Stimulated activated CD8-positive, alpha-beta memory T cell treated with anti-CD3 and anti-CD28 coated beads, Interleukin-7, amount 100 ng/mL, for 48 hours (primary cell): ENCODE results near the gene HSD11B1.

Experiments
- DNase-seq, 2 donors: peaks; one replicate each; pipeline ENCODE4 v3.0.0-alpha.2; 2020; ENCODE audit warnings: low read depth in 1 of 2; ENCODE audit errors: extremely low read depth in 1 of 2

HSD11B1 gene

DNA sequence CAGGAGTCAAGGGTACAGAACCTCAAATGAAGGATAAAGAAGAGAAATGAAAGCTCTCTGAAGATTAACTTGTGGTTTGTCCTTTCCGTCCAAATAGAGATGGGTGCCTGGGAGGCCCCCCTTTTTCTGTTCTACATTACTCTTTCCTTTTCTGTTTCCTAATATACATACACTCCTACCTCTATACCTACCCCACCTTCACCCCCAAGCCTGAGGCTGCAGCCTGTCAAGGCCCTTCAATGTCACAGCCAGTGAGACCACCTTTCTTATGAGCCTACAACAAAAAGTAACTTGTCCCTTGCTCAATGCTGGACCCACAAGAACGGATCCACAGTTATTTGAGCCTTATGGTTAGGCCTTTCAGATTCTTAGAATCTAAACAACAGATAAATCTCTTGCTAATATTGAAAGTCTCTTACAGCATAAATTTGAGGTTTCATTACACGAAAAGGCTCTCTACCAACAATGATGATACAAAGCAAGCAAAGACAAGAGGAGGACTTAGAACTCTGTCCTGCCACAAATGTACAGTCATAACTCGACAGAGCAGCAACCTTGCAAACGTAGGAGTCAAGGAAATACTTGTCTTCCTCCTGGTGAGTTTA, 47.1 kb downstream of the HSD11B1 start:
- DNase-seq, result no peak

DNA sequence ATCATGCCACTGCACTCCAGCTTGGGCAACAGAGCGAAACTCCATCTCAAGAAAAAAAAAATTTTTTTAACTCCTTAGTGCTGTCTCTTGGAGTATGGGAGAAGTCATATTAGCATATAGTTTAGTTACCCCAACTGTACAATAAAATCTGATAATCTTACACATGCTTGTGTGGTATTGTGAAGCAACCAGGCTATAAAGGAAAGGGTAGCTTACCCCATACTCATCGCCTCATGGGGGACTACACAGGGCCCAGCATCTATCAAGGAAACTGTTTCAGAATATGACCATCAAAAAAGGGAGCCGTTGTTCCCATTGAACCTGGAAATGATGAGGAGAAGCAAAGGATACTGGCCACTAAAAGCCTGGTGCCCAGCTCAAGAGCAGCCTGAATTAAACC, 48.2 kb downstream of the HSD11B1 start:
- no peak for DNase-seq

DNA sequence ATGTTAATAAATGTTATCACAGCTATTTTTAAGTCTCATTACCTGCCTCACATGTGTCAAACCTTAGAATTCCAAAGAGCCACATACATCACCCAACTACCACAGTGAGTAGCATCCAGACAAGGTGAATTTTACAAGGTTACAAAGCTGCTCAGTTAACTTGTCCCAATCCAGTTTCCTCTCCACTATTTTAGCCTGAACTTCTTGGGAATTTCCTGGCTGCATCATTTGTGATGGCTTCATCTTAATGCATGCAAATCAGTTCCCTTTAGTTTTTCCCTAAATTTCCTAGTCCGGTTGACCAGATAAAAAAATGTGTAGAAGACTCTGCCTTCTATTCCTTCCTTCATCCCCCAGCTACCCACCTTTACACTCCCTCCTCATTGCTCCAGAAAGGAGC, 50.6 kb downstream of the HSD11B1 start:
- DNase-seq, result no peak

DNA sequence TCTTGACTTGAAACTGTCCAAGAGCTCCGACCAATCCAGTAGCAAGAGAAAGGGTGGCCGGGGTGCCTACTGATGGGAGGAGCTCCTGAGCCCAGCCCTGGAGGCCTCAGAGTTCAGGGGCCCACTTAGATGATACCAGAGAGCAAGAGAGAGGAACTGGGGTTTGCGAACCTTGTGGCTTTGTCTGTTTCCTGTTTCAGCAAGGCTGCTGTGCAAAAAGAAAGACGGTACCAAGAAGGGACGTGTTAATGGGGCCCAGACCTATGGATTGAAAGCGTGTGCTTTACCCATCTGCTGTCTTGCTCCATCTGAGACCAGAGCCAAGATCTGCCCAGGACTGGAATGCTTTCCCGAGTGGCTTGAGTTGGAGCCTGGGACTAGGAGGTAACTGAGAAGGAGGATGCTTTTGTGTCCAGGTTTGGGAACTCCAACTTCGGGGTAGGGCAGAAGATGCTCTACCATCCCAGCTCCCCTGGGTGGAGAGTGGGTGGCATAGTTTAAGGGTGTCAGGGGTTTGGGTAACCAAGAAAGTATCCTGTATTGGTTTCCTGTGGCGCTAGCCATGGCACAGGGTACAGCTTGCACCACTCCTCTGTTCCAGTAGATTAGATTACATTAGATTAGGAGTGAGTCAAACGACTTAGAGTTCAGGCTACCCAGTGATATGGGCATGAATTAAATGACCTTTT, 51.4 kb downstream of the HSD11B1 start, which contains the start of gene TRAF3IP3:
Gene TRAF3IP3 (plus strand): TSS at position 128 of the 689 bp plus-strand sequence. CDS start 3,987 bp downstream, outside the sequence.
- peak; percentile 59 to 84 for DNase-seq

DNA sequence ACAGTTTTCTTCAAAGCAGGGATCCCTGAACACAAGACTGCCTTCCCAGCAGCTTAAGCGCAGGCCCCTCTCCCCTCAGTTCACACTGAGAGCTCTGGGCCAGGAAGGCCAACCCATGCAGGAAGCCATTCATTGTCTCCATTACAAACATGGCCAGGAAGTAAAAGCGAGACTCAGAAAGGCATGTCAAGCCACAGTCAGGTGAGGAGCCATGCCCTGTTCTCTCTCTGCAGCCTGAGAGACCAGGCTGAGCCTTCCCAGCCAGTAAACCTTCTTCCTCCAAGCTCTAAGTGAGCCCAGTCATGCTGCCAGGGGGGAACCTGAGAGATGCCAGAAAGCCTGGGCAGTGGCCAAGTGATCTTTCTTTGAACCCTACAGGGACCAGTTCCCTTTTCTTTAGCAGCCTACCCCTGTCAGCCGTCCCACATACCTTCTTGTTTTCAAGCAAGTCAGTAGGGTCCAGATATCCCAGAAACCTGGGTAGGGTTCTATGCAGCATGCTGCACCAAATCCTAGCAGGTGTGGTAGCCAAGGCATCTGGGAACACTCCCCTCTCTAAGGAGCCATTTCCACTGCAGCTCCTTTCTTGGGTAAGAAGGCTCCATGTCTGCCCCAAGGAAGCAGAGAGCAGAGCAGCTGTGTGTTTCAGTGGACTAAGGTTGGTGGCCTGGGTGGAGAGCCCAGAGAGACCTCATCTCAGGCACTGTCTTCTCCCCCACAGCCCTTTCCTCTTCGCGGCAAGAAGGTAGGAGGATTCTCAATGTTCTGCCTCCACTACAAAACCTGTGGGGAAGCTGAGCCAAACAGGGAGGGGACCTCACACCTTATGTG, 52.2 kb downstream of the HSD11B1 start:
- no peak for DNase-seq

DNA sequence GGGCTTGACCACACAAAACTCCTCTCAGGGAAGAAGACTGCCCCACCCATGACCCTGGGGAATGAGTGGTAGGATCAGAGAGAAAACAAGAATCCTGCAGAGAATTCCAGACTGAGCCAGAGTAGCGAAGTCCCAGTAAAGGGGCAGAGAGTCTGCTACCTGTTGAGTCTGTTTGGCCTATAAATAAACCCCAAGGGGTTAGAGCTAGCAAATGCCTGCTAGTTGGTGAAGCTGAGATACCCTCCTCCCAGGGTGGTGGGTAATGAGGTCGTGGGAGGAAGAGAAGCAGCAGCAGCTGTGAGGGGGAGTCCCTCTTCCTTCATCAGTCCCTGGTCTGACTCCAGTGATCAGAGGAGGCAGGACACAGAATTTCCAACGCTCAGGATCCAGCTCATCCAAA, 53.8 kb downstream of the HSD11B1 start:
- DNase-seq, result no peak

DNA sequence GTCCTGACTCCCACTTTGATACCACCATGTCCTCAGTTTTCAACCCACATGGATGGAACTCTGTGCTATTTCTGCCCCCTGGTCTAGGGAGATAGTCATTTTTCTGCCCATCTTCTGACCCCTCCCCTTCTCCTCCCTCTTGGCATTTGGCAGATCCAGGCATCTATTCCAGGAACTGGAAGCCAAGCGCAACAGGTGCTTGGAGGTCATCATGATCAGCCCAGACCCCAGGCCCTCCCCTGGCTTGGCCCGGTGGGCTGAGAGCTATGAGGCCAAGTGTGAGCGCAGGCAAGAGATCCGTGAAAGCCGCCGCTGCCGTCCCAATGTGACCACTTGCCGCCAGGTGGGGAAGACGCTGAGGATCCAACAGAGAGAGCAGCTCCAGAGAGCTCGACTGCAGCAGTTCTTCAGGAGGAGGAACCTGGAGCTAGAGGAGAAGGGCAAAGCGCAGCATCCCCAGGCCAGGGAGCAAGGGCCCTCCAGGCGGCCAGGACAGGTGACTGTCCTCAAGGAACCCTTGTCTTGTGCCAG, 55.2 kb downstream of the HSD11B1 start:
- no peak for DNase-seq

DNA sequence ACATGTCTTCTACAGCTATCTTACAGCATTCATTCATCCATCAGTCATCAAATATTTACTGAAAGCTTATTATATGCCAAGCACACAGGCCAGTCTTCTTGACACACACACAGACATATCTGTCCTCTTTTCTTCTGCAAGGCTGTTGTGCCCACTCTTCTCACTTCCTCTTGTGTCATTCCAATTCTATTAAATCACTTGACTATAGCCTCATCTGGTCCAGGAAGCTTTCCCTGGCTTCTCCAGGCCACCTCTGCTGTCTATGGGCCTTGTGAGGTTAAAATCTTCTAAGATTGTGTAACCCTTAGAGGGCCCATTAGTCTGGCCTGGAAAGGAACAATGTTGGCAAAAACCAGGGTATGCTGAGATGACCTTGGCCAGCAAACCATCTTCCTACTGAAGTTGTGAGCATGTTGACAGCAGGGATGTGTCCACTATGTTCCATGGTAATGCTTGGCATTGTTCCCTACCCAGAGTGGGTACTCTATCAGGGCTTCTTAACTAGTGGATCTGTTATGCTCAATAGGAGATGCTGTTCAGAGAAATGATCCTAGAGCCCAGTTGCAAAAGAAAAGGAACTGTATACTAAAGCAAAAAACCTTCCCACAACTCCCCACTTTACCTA, 56.5 kb downstream of the HSD11B1 start:
- no peak for DNase-seq

DNA sequence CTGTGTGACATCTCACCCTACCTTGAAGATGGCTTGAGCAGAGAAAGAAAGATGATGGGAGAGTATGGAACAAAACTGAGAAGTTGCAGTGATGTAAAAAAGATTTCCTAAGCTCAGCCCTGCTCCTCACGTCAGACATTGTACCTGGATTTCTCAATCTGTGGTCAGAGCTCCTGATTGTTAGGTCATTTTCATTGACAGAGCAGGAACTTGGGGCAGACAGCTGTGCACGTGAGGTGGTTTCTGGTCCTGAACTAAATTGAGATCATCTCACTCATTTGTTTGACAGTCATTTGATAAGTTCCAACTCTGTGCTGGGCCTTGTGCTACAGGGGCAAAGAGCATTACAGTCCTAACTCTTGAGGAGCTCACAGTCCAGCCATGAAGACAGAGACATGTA, 61.4 kb downstream of the HSD11B1 start:
- no peak for DNase-seq

DNA sequence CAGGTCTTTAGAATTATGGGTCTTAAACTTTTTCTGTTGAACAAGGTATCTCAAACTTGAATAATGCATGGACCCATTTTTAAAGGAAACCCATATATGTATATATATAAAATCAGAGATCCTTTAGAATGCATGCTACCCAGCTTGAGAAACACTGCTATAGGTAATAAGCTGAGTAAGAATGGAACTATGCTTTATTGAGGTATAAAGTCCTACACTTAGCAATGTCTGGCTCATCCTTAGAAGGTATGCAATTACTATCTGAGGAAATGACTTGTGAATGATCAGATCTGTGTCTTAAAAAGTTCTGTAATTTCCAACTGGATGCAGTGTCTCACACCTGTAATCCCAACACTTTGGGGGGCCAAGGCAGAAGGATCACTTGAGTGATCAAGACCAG, 62.5 kb downstream of the HSD11B1 start:
- DNase-seq, result no peak

DNA sequence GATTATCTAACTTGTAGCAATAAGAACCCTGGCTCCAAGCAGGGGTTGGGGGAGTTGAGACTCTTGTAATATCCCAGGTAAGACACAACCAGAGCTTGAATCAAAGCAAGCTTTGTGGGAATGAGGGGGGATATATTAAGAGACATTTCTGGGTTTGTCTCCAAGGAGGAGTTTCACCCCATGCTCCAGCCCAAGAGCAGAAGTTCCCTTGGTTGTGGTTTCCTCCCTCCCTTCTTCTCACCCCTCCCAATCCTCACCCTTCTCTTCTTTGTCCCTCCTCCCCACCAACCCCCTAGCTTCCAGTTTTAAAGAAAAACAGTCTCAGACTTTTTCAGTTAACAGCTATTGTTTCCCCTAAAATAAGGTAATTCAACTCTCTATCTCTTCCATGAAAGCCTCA, 63.1 kb downstream of the HSD11B1 start:
- DNase-seq, result no peak

DNA sequence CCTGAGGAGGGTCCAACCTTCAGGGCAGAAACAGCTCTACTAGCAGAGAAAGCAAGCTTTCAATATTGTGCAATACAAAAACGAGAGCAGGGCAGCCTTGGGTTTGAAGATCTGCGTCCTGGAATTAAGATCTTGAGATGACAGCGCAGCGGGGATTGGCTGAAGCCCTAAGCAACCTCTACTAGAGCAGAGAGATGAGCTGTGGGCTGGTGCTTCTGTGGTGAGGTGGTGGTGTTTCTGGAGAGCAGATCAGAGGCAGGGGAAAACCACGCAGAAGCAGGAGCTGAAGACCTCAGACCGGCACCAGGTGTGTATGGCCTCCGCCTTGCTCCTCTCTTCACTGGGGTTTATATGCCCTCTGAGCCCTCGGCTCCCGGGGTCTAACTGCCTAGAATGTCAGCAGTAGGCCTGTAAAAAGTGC, 63.7 kb downstream of the HSD11B1 start:
- peak; percentile 71 to 88 for DNase-seq

DNA sequence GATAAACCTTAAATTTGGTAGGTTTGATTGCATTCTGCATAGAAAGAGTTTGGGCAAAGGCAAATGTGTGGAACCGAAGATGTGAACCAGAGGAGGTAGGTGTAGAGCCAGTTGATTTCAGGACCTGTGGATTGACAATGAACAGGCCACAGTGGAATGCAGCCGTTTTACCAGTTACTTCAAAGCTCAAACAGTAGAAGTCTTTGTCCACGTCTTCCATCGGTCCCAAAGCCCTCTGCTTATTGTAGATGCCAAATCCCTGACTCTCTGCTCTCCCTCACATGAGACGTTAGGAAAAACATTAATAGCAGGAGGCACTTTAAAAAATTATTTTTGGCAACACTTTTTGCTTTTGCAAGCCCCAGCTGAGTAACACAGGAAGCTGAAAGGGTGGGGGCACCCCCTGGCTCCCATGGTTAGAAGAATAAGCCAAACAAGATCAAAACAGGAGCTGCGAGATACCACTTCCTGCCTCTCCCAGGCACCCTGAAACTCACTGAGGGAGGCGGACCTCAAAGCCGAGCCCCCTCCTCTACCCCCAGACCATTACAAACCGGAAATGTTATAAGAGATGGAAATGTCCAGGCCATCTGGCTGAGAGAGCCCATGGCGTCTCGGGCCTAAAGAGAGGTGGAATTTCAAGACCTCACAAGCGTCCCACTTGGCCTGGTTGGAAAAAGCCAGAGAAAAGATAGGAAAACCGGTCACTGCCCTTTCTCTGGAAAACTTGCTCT, 64.7 kb downstream of the HSD11B1 start:
- peak in 1 of 2 donors; percentile 81 for DNase-seq

DNA sequence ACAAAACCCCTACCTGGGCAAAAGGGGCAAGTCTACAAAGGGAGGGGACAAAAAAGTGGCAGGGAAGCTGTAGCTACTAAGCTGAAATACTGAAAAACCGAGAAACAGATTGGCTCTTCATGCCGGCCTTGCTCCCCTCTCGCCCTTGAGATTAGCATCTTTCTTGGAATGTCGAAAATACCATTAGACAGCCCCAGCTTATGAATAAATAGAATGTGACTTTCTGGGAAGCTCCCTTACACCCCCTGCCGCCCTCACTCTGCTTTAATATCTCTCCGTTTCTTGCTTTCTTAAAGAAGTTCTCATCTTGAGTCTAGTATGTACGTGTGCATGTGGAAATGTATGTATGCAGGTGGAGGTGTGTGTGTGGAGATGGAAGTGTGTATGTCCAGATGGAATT, 65.3 kb downstream of the HSD11B1 start:
- no peak for DNase-seq

DNA sequence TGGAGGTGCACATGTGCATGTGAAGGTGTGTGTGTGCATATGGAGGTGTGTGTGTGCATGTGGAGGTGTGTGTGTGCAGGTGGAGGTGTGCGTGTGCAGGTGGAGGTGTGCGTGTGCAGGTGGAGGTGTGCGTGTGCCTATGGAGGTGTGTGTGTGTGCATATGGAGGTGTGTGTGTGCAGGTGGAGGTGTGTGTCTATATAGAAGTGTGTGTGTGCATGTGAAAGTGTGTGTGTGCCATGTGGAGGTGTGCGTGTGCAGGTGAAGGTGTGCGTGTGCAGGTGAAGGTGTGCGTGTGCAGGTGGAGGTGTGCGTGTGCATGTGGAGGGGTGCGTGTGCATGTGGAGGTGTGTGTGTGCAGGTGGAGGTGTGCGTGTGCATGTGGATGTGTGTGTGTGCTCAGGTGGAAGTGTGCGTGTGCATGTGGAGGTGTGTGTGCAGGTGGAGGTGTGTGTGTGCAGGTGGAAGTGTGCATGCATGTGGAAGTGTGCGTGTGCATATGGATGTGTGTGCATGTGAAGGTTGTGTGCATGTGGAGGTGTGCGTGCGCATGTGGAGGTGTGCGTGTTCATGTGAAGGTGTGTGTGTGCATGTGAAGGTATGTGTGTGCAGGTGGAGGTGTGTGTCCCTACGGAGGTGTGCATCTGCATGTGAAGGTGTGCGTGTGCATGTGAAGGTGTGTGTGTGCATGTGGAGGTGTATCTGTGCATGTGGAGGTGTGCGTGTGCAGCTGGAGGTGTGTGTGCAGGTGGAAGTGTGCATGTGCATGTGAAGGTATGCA, 66.2 kb downstream of the HSD11B1 start:
- DNase-seq, result no peak

DNA sequence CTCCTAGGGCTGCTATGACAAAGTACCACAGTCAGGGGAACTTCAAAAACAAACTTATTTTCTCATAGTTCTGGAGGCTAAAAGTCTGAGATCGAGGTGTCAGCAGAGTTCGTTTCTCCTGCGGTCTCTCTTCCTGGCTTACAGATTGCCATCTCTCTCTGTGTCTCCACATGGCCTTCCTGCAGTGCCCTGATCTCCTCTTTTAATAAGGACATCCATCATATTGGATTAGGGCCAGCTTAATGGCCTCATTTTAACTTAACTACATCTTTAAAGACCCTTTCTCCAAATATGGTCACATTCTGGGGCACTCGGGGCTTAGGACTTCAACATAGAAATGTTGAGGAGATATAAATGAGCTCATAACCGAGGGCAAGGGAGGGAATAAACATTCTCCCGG, 67.5 kb downstream of the HSD11B1 start:
- no peak for DNase-seq

DNA sequence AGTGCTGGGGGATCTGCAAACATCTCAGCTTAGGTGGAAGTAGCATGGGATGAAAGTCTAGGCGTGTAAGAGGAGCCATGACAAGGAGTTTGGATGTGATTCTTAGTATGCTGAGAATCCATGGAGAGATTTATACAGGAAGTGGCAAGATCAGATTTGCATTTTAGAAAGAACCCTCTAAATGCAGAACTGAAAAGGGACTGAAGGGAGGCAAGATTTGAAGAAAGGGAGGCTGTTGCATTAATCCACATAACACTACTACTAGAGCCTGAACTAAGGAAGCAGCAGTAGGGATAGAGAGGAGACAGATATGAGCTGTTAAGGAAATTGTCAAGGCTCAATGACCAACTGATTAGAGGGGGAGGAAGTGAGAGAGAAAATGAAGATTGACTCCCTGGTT, 69.9 kb downstream of the HSD11B1 start:
- no peak for DNase-seq

DNA sequence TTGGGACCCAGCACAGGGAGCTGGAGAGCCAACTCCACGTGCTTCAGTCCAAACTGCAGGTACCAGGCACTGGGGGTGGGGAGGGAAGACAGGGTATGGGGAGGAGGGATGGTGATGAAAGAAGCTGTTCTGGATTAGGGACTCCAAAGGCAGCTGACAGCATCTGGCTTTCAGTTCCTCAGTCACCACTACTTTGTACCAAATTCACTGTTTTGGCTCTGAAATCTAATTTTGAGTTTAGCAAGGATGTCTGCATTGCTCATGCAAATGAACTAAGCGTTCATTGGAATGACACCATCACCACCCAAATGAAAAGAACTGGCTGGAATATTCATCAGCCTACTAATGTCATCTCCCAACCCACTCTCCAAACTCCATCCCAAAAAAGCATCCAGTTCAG, 71.0 kb downstream of the HSD11B1 start:
- DNase-seq, result no peak

DNA sequence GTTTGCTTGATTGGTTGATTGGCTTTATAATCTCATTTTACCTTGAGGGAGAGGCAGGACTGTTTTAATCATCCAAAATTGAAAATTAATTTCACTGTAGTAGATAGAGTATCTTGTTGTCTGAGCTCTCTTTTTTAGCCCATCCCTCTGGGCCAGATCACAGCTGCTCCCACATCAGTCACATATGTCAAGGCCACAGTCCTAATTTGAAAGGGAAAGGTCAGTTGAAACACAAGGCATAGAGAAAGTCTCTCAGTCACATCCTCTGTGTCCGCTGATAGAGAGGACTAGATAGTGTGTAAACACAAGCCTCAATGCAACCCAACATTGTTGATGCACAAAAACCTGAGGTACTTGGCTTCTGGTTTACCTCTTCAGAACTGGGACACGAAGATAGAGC, 72.9 kb downstream of the HSD11B1 start:
- DNase-seq, result no peak

DNA sequence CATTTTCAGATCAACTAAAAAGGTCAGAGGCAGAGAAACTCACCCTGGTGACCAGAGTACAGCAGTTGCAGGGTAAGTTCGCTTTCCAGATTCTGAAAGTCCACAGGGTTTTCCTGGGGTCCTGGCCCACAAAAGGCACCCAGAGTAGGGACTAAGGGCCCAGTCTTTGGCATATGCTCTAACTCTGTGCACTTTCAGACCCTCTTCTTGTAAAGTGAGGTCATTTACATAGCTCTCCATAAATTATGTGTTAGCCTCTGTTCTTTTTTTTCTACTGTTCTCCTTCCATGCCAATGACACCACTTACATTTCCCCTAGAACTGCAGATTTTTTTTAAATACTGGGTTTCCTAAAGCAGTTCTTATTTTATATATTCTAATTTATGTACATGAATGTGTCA, 73.5 kb downstream of the HSD11B1 start:
- DNase-seq, result no peak
